ENCODE data around the gene AGMO.

The AGMO gene

GRCh38 chr7:15446722-15447121, 115.1 kb downstream of the AGMO start:
- H3K4me3 ChIP-seq (ENCODE audit: low read length), result no peak overlapping the region
- no peaks in the 10 kb centered on the region for H3K36me3 ChIP-seq (ENCODE audit: control insufficient read depth, low read depth, low read length)
- no peaks in the 10 kb centered on the region for H3K4me1 ChIP-seq (ENCODE audit: control insufficient read depth, low read depth, low read length)
- H3K27ac ChIP-seq (ENCODE audit: low read length), result no peak overlapping the region
- no peaks in the 10 kb centered on the region for H3K9me3 ChIP-seq (ENCODE audit: control insufficient read depth, low read depth, low read length)
- no peak overlapping the region for H3K9ac ChIP-seq (ENCODE audit: low read length)
- no peaks in the 10 kb centered on the region for H3K27me3 ChIP-seq (ENCODE audit: control insufficient read depth, insufficient read depth, low read length)

GRCh38 chr7:15446280-15446679, 115.5 kb downstream of the AGMO start:
- H3K27ac ChIP-seq (ENCODE audit: low read length), result no peak overlapping the region
- H3K9me3 ChIP-seq (ENCODE audit: control insufficient read depth, low read depth, low read length), result no peaks in the 10 kb centered on the region
- H3K36me3 ChIP-seq (ENCODE audit: control insufficient read depth, low read depth, low read length), result no peaks in the 10 kb centered on the region
- no peak overlapping the region for H3K9ac ChIP-seq (ENCODE audit: low read length)
- H3K4me1 ChIP-seq (ENCODE audit: control insufficient read depth, low read depth, low read length), result no peaks in the 10 kb centered on the region
- H3K4me3 ChIP-seq (ENCODE audit: low read length), result no peak overlapping the region
- H3K27me3 ChIP-seq (ENCODE audit: control insufficient read depth, insufficient read depth, low read length), result no peaks in the 10 kb centered on the region

- no peak overlapping the region for H3K4me3 ChIP-seq (ENCODE audit: low read length)
- H3K36me3 ChIP-seq (ENCODE audit: control insufficient read depth, low read depth, low read length), result no peaks in the 10 kb centered on the region
- H3K9ac ChIP-seq (ENCODE audit: low read length), result no peak overlapping the region
- H3K9me3 ChIP-seq (ENCODE audit: control insufficient read depth, low read depth, low read length), result no peaks in the 10 kb centered on the region
- H3K27me3 ChIP-seq (ENCODE audit: control insufficient read depth, insufficient read depth, low read length), result no peaks in the 10 kb centered on the region
- no peak overlapping the region for H3K27ac ChIP-seq (ENCODE audit: low read length)
- no peaks in the 10 kb centered on the region for H3K4me1 ChIP-seq (ENCODE audit: control insufficient read depth, low read depth, low read length)
Measured at GRCh38 chr7:15441915-15442314, 119.9 kb downstream of the AGMO start.

GRCh38 chr7:15440482-15440881, 121.3 kb downstream of the AGMO start:
- no peak overlapping the region for H3K27ac ChIP-seq (ENCODE audit: low read length)
- no peaks in the 10 kb centered on the region for H3K4me1 ChIP-seq (ENCODE audit: control insufficient read depth, low read depth, low read length)
- H3K27me3 ChIP-seq (ENCODE audit: control insufficient read depth, insufficient read depth, low read length), result no peaks in the 10 kb centered on the region
- H3K36me3 ChIP-seq (ENCODE audit: control insufficient read depth, low read depth, low read length), result no peaks in the 10 kb centered on the region
- H3K9me3 ChIP-seq (ENCODE audit: control insufficient read depth, low read depth, low read length), result no peaks in the 10 kb centered on the region
- H3K4me3 ChIP-seq (ENCODE audit: low read length), result no peak overlapping the region
- no peak overlapping the region for H3K9ac ChIP-seq (ENCODE audit: low read length)

- H3K9ac ChIP-seq (ENCODE audit: low read length), result no peak overlapping the region
- H3K27me3 ChIP-seq (ENCODE audit: control insufficient read depth, insufficient read depth, low read length), result no peaks in the 10 kb centered on the region
- H3K36me3 ChIP-seq (ENCODE audit: control insufficient read depth, low read depth, low read length), result no peaks in the 10 kb centered on the region
- H3K4me1 ChIP-seq (ENCODE audit: control insufficient read depth, low read depth, low read length), result no peaks in the 10 kb centered on the region
- H3K9me3 ChIP-seq (ENCODE audit: control insufficient read depth, low read depth, low read length), result no peaks in the 10 kb centered on the region
- H3K27ac ChIP-seq (ENCODE audit: low read length), result no peak overlapping the region
- no peak overlapping the region for H3K4me3 ChIP-seq (ENCODE audit: low read length)
Measured at GRCh38 chr7:15439853-15440252, 122.0 kb downstream of the AGMO start.

- H3K36me3 ChIP-seq (ENCODE audit: control insufficient read depth, low read depth, low read length), result no peaks in the 10 kb centered on the region
- H3K9ac ChIP-seq (ENCODE audit: low read length), result no peak overlapping the region
- H3K27me3 ChIP-seq (ENCODE audit: control insufficient read depth, insufficient read depth, low read length), result no peaks in the 10 kb centered on the region
- no peaks in the 10 kb centered on the region for H3K9me3 ChIP-seq (ENCODE audit: control insufficient read depth, low read depth, low read length)
- no peaks in the 10 kb centered on the region for H3K4me1 ChIP-seq (ENCODE audit: control insufficient read depth, low read depth, low read length)
- H3K4me3 ChIP-seq (ENCODE audit: low read length), result no peak overlapping the region
- H3K27ac ChIP-seq (ENCODE audit: low read length), result no peak overlapping the region
Measured at GRCh38 chr7:15433151-15433550, 128.7 kb downstream of the AGMO start.

GRCh38 chr7:15430911-15431310, 130.9 kb downstream of the AGMO start:
- Histone ChIP-seq H3K4me3 (ENCODE audit: low read length) (no peak overlapping the region), H3K9me3 (ENCODE audit: control insufficient read depth, low read depth, low read length) (no peaks in the 10 kb centered on the region), H3K27me3 (ENCODE audit: control insufficient read depth, insufficient read depth, low read length) (no peaks in the 10 kb centered on the region), H3K4me1 (ENCODE audit: control insufficient read depth, low read depth, low read length) (no peaks in the 10 kb centered on the region), H3K9ac (ENCODE audit: low read length) (no peak overlapping the region), H3K36me3 (ENCODE audit: control insufficient read depth, low read depth, low read length) (no peaks in the 10 kb centered on the region), H3K27ac (ENCODE audit: low read length) (no peak overlapping the region)

- Histone ChIP-seq H3K4me1 (ENCODE audit: control insufficient read depth, low read depth, low read length) (no peaks in the 10 kb centered on the region), H3K27ac (ENCODE audit: low read length) (no peak overlapping the region), H3K9me3 (ENCODE audit: control insufficient read depth, low read depth, low read length) (no peaks in the 10 kb centered on the region), H3K4me3 (ENCODE audit: low read length) (no peak overlapping the region), H3K9ac (ENCODE audit: low read length) (no peak overlapping the region), H3K27me3 (ENCODE audit: control insufficient read depth, insufficient read depth, low read length) (no peaks in the 10 kb centered on the region), H3K36me3 (ENCODE audit: control insufficient read depth, low read depth, low read length) (no peaks in the 10 kb centered on the region)
Measured at GRCh38 chr7:15430191-15430590, 131.6 kb downstream of the AGMO start.

GRCh38 chr7:15424468-15424867, 137.3 kb downstream of the AGMO start:
- no peaks in the 10 kb centered on the region for H3K4me1 ChIP-seq (ENCODE audit: control insufficient read depth, low read depth, low read length)
- no peak overlapping the region for H3K27ac ChIP-seq (ENCODE audit: low read length)
- H3K4me3 ChIP-seq (ENCODE audit: low read length), result no peak overlapping the region
- no peak overlapping the region for H3K9ac ChIP-seq (ENCODE audit: low read length)
- H3K36me3 ChIP-seq (ENCODE audit: control insufficient read depth, low read depth, low read length), result no peaks in the 10 kb centered on the region
- H3K9me3 ChIP-seq (ENCODE audit: control insufficient read depth, low read depth, low read length), result no peaks in the 10 kb centered on the region
- H3K27me3 ChIP-seq (ENCODE audit: control insufficient read depth, insufficient read depth, low read length), result no peaks in the 10 kb centered on the region

GRCh38 chr7:15419596-15419995, 142.2 kb downstream of the AGMO start:
- H3K4me1 ChIP-seq (ENCODE audit: control insufficient read depth, low read depth, low read length), result no peaks in the 10 kb centered on the region
- no peak overlapping the region for H3K27ac ChIP-seq (ENCODE audit: low read length)
- H3K9ac ChIP-seq (ENCODE audit: low read length), result no peak overlapping the region

GRCh38 chr7:15418264-15418663, 143.6 kb downstream of the AGMO start:
- H3K4me3 ChIP-seq (ENCODE audit: low read length), result no peak overlapping the region
- no peaks in the 10 kb centered on the region for H3K9me3 ChIP-seq (ENCODE audit: control insufficient read depth, low read depth, low read length)
- no peaks in the 10 kb centered on the region for H3K4me1 ChIP-seq (ENCODE audit: control insufficient read depth, low read depth, low read length)
- no peak overlapping the region for H3K27ac ChIP-seq (ENCODE audit: low read length)
- no peaks in the 10 kb centered on the region for H3K36me3 ChIP-seq (ENCODE audit: control insufficient read depth, low read depth, low read length)
- H3K27me3 ChIP-seq (ENCODE audit: control insufficient read depth, insufficient read depth, low read length), result no peaks in the 10 kb centered on the region
- no peak overlapping the region for H3K9ac ChIP-seq (ENCODE audit: low read length)

More at GRCh38 chr7:15419596-15419995, 142.2 kb downstream of the AGMO start:
- Histone ChIP-seq H3K4me3 (ENCODE audit: low read length) (no peak overlapping the region), H3K9me3 (ENCODE audit: control insufficient read depth, low read depth, low read length) (no peaks in the 10 kb centered on the region), H3K27me3 (ENCODE audit: control insufficient read depth, insufficient read depth, low read length) (no peaks in the 10 kb centered on the region), H3K36me3 (ENCODE audit: control insufficient read depth, low read depth, low read length) (no peaks in the 10 kb centered on the region)

- Histone ChIP-seq H3K9me3 (ENCODE audit: control insufficient read depth, low read depth, low read length) (no peaks in the 10 kb centered on the region), H3K9ac (ENCODE audit: low read length) (no peak overlapping the region), H3K27ac (ENCODE audit: low read length) (no peak overlapping the region), H3K4me1 (ENCODE audit: control insufficient read depth, low read depth, low read length) (no peaks in the 10 kb centered on the region), H3K27me3 (ENCODE audit: control insufficient read depth, insufficient read depth, low read length) (no peaks in the 10 kb centered on the region), H3K36me3 (ENCODE audit: control insufficient read depth, low read depth, low read length) (no peaks in the 10 kb centered on the region), H3K4me3 (ENCODE audit: low read length) (no peak overlapping the region)
Measured at GRCh38 chr7:15417341-15417988, 144.3 kb downstream of the AGMO start.

All from iPS-18a (cell line).